Breast epithelium (tissue), 3 donors: ENCODE measurements around the gene UACA.

Experiments used
- POLR2A ChIP-seq: fragments of 450-650 bp; IDR thresholded peaks from one replicate; pipeline ENCODE4 v1.6.1; 2016; ENCODE audit warnings: antibody characterized with exemption, mild to moderate bottlenecking, moderate library complexity
- POLR2AphosphoS5 ChIP-seq, 3 donors: sonication (generic); formaldehyde crosslinking; IDR thresholded peaks; one replicate each; pipeline ENCODE4 v1.6.1; 2017; ENCODE audit warnings: antibody characterized with exemption in 3 of 3
- TF ChIP-seq, protein P1 (sequence below), 3 donors: fragments of 450-650 bp; IDR thresholded peaks; one replicate each; pipeline ENCODE4 v1.5.1; 2016 to 2017; ENCODE audit warnings: antibody characterized with exemption in 3 of 3, mild to moderate bottlenecking in 3 of 3, moderate library complexity in 3 of 3

DNA sequence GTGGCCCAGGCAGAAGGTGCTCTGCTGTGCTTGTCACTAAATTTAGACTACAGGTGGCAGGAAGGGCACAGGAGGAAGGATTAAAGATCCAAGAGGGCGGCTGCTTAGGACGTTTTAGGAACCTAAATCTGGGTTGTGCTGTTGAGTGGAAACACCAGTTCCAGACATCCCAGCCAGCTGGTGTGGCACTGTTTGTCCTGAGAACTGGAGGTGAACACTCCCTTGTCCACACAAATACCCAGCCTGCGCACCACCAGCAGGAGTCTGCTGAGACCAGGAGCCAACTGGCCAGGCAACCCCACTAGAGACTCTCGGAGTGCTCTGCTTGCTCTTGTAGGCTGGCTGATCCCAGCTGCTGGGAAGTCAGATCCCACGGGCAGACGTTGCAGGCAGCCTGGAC, 30.3 kb upstream of the UACA start:
- TF ChIP-seq, protein P1, sequence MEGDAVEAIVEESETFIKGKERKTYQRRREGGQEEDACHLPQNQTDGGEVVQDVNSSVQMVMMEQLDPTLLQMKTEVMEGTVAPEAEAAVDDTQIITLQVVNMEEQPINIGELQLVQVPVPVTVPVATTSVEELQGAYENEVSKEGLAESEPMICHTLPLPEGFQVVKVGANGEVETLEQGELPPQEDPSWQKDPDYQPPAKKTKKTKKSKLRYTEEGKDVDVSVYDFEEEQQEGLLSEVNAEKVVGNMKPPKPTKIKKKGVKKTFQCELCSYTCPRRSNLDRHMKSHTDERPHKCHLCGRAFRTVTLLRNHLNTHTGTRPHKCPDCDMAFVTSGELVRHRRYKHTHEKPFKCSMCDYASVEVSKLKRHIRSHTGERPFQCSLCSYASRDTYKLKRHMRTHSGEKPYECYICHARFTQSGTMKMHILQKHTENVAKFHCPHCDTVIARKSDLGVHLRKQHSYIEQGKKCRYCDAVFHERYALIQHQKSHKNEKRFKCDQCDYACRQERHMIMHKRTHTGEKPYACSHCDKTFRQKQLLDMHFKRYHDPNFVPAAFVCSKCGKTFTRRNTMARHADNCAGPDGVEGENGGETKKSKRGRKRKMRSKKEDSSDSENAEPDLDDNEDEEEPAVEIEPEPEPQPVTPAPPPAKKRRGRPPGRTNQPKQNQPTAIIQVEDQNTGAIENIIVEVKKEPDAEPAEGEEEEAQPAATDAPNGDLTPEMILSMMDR (IDR thresholded peaks at IDR 0.05), result no peak
- TF ChIP-seq POLR2A, result no peak
- no peak for TF ChIP-seq POLR2AphosphoS5 (IDR thresholded peaks at IDR 0.05)
